HL-60 (cell line): Measurements from ENCODE around the gene DNAH10.

Experiments
- DNase-seq, 2 experiments: peaks; one replicate each; pipeline ENCODE4 v3.0.0-alpha.2; 2010 to 2020; ENCODE audit warnings: low read depth in 1 of 2, low spot score in 1 of 2
- H3K27ac ChIP-seq: fragments of 250-450 bp; sonication (Bioruptor Pico); replicated peaks from 2 replicates; pipeline ENCODE4 v1.5.1; 2020; ENCODE audit warnings: mild to moderate bottlenecking, moderate library complexity
- H3K27me3 ChIP-seq: fragments of 250-450 bp; sonication (Bioruptor Pico); 2 replicates; pipeline ENCODE4 v1.5.1; 2021; ENCODE audit warnings: mild to moderate bottlenecking, moderate library complexity; ENCODE audit not compliant: insufficient read depth, poor library complexity, severe bottlenecking
- H3K4me3 ChIP-seq: replicated peaks from 2 replicates; pipeline ENCODE4 v1.5.1; 2011; ENCODE audit warnings: mild to moderate bottlenecking, control low read depth, low read length; ENCODE audit not compliant: insufficient read depth
- GABPA ChIP-seq: IDR thresholded peaks from 2 replicates; pipeline ENCODE4 v1.6.1; 2012; ENCODE audit warnings: low read depth
- POLR2AphosphoS5 ChIP-seq: IDR thresholded peaks from 2 replicates; pipeline ENCODE4 v1.6.1; 2012; ENCODE audit warnings: low read depth
- SPI1 ChIP-seq: IDR thresholded peaks from 2 replicates; pipeline ENCODE4 v1.6.1; 2012; ENCODE audit warnings: low read depth, mild to moderate bottlenecking, borderline replicate concordance
- TF ChIP-seq, protein P1 (sequence below): IDR thresholded peaks from one replicate; pipeline ENCODE4 v1.5.1; 2011; ENCODE audit warnings: low read length, control low read depth, inconsistent platforms; ENCODE audit not compliant: insufficient read depth
- TF ChIP-seq, protein P2 (sequence below): IDR thresholded peaks from 2 replicates; pipeline ENCODE4 v1.6.1; 2012; ENCODE audit warnings: low read depth; ENCODE audit not compliant: insufficient replicate concordance

The DNAH10 gene

GRCh38 chr12:123794027-123794426 lies 31.9 kb downstream of the DNAH10 start:
- TF ChIP-seq, protein P1, sequence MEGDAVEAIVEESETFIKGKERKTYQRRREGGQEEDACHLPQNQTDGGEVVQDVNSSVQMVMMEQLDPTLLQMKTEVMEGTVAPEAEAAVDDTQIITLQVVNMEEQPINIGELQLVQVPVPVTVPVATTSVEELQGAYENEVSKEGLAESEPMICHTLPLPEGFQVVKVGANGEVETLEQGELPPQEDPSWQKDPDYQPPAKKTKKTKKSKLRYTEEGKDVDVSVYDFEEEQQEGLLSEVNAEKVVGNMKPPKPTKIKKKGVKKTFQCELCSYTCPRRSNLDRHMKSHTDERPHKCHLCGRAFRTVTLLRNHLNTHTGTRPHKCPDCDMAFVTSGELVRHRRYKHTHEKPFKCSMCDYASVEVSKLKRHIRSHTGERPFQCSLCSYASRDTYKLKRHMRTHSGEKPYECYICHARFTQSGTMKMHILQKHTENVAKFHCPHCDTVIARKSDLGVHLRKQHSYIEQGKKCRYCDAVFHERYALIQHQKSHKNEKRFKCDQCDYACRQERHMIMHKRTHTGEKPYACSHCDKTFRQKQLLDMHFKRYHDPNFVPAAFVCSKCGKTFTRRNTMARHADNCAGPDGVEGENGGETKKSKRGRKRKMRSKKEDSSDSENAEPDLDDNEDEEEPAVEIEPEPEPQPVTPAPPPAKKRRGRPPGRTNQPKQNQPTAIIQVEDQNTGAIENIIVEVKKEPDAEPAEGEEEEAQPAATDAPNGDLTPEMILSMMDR: no peak
- TF ChIP-seq, protein P2, sequence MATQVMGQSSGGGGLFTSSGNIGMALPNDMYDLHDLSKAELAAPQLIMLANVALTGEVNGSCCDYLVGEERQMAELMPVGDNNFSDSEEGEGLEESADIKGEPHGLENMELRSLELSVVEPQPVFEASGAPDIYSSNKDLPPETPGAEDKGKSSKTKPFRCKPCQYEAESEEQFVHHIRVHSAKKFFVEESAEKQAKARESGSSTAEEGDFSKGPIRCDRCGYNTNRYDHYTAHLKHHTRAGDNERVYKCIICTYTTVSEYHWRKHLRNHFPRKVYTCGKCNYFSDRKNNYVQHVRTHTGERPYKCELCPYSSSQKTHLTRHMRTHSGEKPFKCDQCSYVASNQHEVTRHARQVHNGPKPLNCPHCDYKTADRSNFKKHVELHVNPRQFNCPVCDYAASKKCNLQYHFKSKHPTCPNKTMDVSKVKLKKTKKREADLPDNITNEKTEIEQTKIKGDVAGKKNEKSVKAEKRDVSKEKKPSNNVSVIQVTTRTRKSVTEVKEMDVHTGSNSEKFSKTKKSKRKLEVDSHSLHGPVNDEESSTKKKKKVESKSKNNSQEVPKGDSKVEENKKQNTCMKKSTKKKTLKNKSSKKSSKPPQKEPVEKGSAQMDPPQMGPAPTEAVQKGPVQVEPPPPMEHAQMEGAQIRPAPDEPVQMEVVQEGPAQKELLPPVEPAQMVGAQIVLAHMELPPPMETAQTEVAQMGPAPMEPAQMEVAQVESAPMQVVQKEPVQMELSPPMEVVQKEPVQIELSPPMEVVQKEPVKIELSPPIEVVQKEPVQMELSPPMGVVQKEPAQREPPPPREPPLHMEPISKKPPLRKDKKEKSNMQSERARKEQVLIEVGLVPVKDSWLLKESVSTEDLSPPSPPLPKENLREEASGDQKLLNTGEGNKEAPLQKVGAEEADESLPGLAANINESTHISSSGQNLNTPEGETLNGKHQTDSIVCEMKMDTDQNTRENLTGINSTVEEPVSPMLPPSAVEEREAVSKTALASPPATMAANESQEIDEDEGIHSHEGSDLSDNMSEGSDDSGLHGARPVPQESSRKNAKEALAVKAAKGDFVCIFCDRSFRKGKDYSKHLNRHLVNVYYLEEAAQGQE: no peak
- no peak for TF ChIP-seq GABPA
- no peak for TF ChIP-seq POLR2AphosphoS5
- no peak for TF ChIP-seq SPI1
- no peak for DNase-seq
- Histone ChIP-seq H3K4me3 (no peak overlapping the region), H3K27ac (no peak overlapping the region), H3K27me3 (no peaks in the 10 kb centered on the region)

- TF ChIP-seq GABPA (no peak), POLR2AphosphoS5 (no peak), SPI1 (no peak)
- TF ChIP-seq, protein P2: no peak
- TF ChIP-seq, protein P1: no peak
- no peaks in the 10 kb centered on the region for H3K27me3 ChIP-seq
- H3K27ac ChIP-seq: no peak overlapping the region
Measured at GRCh38 chr12:123798518-123798917, 36.4 kb downstream of the DNAH10 start.

DNA sequence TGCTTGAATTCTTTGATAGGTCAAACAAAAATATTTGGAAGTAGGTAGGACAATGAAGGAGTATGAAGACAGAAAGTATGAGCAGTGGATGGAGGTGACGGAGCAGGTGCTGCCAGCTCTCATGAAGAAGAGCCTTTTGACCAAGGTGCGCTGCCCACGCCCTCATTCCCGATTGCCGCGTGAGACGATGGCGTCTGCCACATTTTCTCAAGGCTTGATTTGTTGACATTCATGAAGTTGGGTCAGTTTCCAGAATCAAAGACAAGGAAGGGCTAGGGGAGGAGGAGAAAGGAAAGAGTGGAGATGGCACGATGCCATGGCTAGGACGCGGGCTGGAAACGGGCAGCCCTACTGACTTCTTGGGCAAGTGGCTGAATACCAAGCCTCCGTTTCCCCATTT lies 37.1 kb downstream of the DNAH10 start:
- no peaks in the 10 kb centered on the region for H3K27me3 ChIP-seq
- no peak overlapping the region for H3K4me3 ChIP-seq
- no peak overlapping the region for H3K27ac ChIP-seq
- TF ChIP-seq, protein P1: no peak
- TF ChIP-seq POLR2AphosphoS5: no peak
- TF ChIP-seq SPI1: no peak
- TF ChIP-seq, protein P2: no peak
- TF ChIP-seq GABPA: no peak
- no peak for DNase-seq

More at GRCh38 chr12:123798518-123798917, 36.4 kb downstream of the DNAH10 start:
- H3K4me3 ChIP-seq: no peak overlapping the region
- DNase-seq: no peak
